Spleen (tissue), 7 donors: Measurements from ENCODE around the gene CCDC69.

Experiments
- CTCF ChIP-seq, 11 experiments: fragments of 200-600 bp in 7 of 11; fragments of 450-650 bp in 4 of 11; sonication (generic) in 4 of 11; IDR thresholded peaks in 8 of 11; conservative IDR thresholded peaks in 3 of 11; 1 replicate in 7 of 11; 2 replicates in 4 of 11; pipeline versions ENCODE4 v1.4.0 to v1.8.0; 2016 to 2021; ENCODE audit warnings: antibody characterized with exemption in 11 of 11, inconsistent platforms in 4 of 11, mild to moderate bottlenecking in 1 of 11
- POLR2A ChIP-seq, 3 donors: fragments of 450-650 bp; IDR thresholded peaks; one replicate each; pipeline ENCODE4 v1.5.1; 2017; ENCODE audit warnings: antibody characterized with exemption in 3 of 3, mild to moderate bottlenecking in 1 of 3
- POLR2AphosphoS5 ChIP-seq, 3 donors: sonication (generic); formaldehyde crosslinking; IDR thresholded peaks; one replicate each; pipeline ENCODE4 v1.5.1; 2017; ENCODE audit warnings: antibody characterized with exemption in 3 of 3
- donor health status: DM: no; HTN: no; CAD: no; lungs with moderate emphysema.
- donor health status: DM: no; HTN: no; CAD: no.
- donor health status: DM: no; HTN: no; CAD: no.

- TF ChIP-seq POLR2A (IDR thresholded peaks at IDR 0.05) (no peak), CTCF (IDR thresholded peaks at IDR 0.05 in 8 of 11, conservative IDR thresholded peaks at IDR 0.05 in 3 of 11) (no peak), POLR2AphosphoS5 (IDR thresholded peaks at IDR 0.05) (peak in 1 of 3 donors; percentile 26)
These were observed 45.5 kb downstream of the CCDC69 start for GRCh38 chr5:151178372-151178771.
